Trophoblast cell (in vitro differentiated cells and primary cell): ENCODE data around the gene CASS4.

Source experiments
- DNase-seq, 2 donors: peaks; one replicate each; pipeline ENCODE4 v3.0.0-alpha.2; 2016
- H2AFZ ChIP-seq: 2 replicates; pipeline ENCODE4 v1.6.1; 2013; ENCODE audit warnings: low read length, moderate library complexity, mild to moderate bottlenecking; ENCODE audit not compliant: insufficient read depth, poor library complexity
- H2AK5ac ChIP-seq: 2 replicates; pipeline ENCODE4 v1.6.1; 2013; ENCODE audit warnings: mild to moderate bottlenecking, low read length
- H2BK120ac ChIP-seq: 2 replicates; pipeline ENCODE4 v1.6.1; 2013; ENCODE audit warnings: low read length, mild to moderate bottlenecking, moderate library complexity; ENCODE audit not compliant: insufficient read depth, poor library complexity
- H2BK12ac ChIP-seq: 2 replicates; pipeline ENCODE4 v1.6.1; 2013; ENCODE audit warnings: mild to moderate bottlenecking, low read length, moderate library complexity
- H2BK5ac ChIP-seq: 2 replicates; pipeline ENCODE4 v1.6.1; 2013; ENCODE audit warnings: low read length, low read depth, moderate library complexity, mild to moderate bottlenecking; ENCODE audit not compliant: poor library complexity
- H3K14ac ChIP-seq: 2 replicates; pipeline ENCODE4 v1.6.1; 2013; ENCODE audit warnings: mild to moderate bottlenecking, low read length
- H3K18ac ChIP-seq: 2 replicates; pipeline ENCODE4 v1.6.1; 2013; ENCODE audit warnings: mild to moderate bottlenecking, low read length
- H3K23ac ChIP-seq: 2 replicates; pipeline ENCODE4 v1.6.1; 2013; ENCODE audit warnings: low read length
- H3K27ac ChIP-seq: 2 replicates; pipeline ENCODE4 v1.5.1; 2013; ENCODE audit warnings: low read depth, mild to moderate bottlenecking, inconsistent platforms, low read length, moderate library complexity
- H3K27me3 ChIP-seq: 2 replicates; pipeline ENCODE4 v1.6.1; 2013; ENCODE audit warnings: inconsistent platforms, mild to moderate bottlenecking, low read length, moderate library complexity; ENCODE audit not compliant: insufficient read depth
- H3K36me3 ChIP-seq, 2 experiments: 1 replicate in 1 of 2; 2 replicates in 1 of 2; pipeline ENCODE4 v1.6.1; 2013; ENCODE audit warnings: low read length in 2 of 2, mild to moderate bottlenecking in 2 of 2, moderate library complexity in 1 of 2; ENCODE audit not compliant: insufficient read depth in 2 of 2, control insufficient read depth in 1 of 2
- H3K4ac ChIP-seq: 2 replicates; pipeline ENCODE4 v1.6.1; 2013; ENCODE audit warnings: low read depth, mild to moderate bottlenecking, low read length, moderate library complexity
- H3K4me1 ChIP-seq, 2 experiments: 1 replicate in 1 of 2; 2 replicates in 1 of 2; pipeline ENCODE4 v1.6.1; 2013; ENCODE audit warnings: low read length in 2 of 2, mild to moderate bottlenecking in 2 of 2, moderate library complexity in 1 of 2; ENCODE audit not compliant: insufficient read depth in 2 of 2, control insufficient read depth in 1 of 2
- H3K4me2 ChIP-seq: 2 replicates; pipeline ENCODE4 v1.6.1; 2013; ENCODE audit warnings: inconsistent platforms, mild to moderate bottlenecking, low read length, moderate library complexity
- H3K4me3 ChIP-seq: 2 replicates; pipeline ENCODE4 v1.5.1; 2013; ENCODE audit warnings: mild to moderate bottlenecking, low read depth, low read length, inconsistent platforms
- H3K79me1 ChIP-seq: one replicate; pipeline ENCODE4 v1.6.1; 2013; ENCODE audit warnings: low read length
- H3K79me2 ChIP-seq: 2 replicates; pipeline ENCODE4 v1.6.1; 2013; ENCODE audit warnings: low read length, mild to moderate bottlenecking; ENCODE audit not compliant: control insufficient read depth, insufficient read depth, poor library complexity
- H3K9ac ChIP-seq: 2 replicates; pipeline ENCODE4 v1.6.1; 2013; ENCODE audit warnings: mild to moderate bottlenecking, low read length
- H3K9me3 ChIP-seq: 2 replicates; pipeline ENCODE4 v1.6.1; 2013; ENCODE audit warnings: low read depth, mild to moderate bottlenecking, control low read depth, inconsistent platforms, low read length; ENCODE audit not compliant: insufficient read depth
- H4K12ac ChIP-seq: 2 replicates; pipeline ENCODE4 v1.6.1; 2013; ENCODE audit warnings: low read depth, mild to moderate bottlenecking, low read length, moderate library complexity
- H4K8ac ChIP-seq: 2 replicates; pipeline ENCODE4 v1.6.1; 2013; ENCODE audit warnings: low read depth, mild to moderate bottlenecking, low read length, moderate library complexity
- H4K91ac ChIP-seq: one replicate; pipeline ENCODE4 v1.6.1; 2013; ENCODE audit warnings: low read depth, mild to moderate bottlenecking, low read length, moderate library complexity
- whole genome bisulfite sequencing: extraction: QIAGEN DNeasy Blood & Tissue Kit; methylation state at CpG from one replicate; pipeline ENCODE4 v1.1.7; 2013; ENCODE audit warnings: missing lambda C conversion rate; ENCODE audit not compliant: insufficient read length, insufficient coverage; ENCODE audit errors: extremely low coverage; 5-methylcytosine and 5-hydroxymethylcytosine counted together

CASS4 gene

GRCh38 chr20:56422076-56422823, 10.2 kb downstream of the CASS4 start:
- H3K79me1 ChIP-seq: no peaks in the 10 kb centered on the region
- H2BK120ac ChIP-seq: no peak overlapping the region
- H2AFZ ChIP-seq: no peak overlapping the region
- H3K4me1 ChIP-seq: peaks cover 3 to 8% of the 10 kb centered on the region in 2 experiments
- H3K18ac ChIP-seq: no peak overlapping the region
- H3K79me2 ChIP-seq: no peaks in the 10 kb centered on the region
- WGBS: no CpG with 5 or more reads among the region's 9 CpGs
- H4K8ac ChIP-seq: no peak overlapping the region
- peak; percentile 18 to 65 for DNase-seq
- no peaks in the 10 kb centered on the region for H3K9me3 ChIP-seq
- no peak overlapping the region for H3K9ac ChIP-seq
- H3K36me3 ChIP-seq: no peaks in the 10 kb centered on the region
- H4K12ac ChIP-seq: no peak overlapping the region
- H2BK5ac ChIP-seq: no peak overlapping the region
- H2BK12ac ChIP-seq: peak overlapping the region; percentile 73
- no peaks in the 10 kb centered on the region for H3K27me3 ChIP-seq
- no peak overlapping the region for H3K4me3 ChIP-seq
- no peak overlapping the region for H3K4ac ChIP-seq
- no peak overlapping the region for H4K91ac ChIP-seq
- H2AK5ac ChIP-seq: no peak overlapping the region
- no peak overlapping the region for H3K27ac ChIP-seq
- no peak overlapping the region for H3K4me2 ChIP-seq
- no peak overlapping the region for H3K14ac ChIP-seq
- H3K23ac ChIP-seq: no peak overlapping the region

- no peak overlapping the region for H4K91ac ChIP-seq
- no peak overlapping the region for H4K12ac ChIP-seq
- no peak overlapping the region for H3K27ac ChIP-seq
- H3K18ac ChIP-seq: no peak overlapping the region
- no peak overlapping the region for H3K4me2 ChIP-seq
- WGBS: no CpG with 5 or more reads among the region's 4 CpGs
- no peaks in the 10 kb centered on the region for H3K79me2 ChIP-seq
- no peak overlapping the region for H2BK120ac ChIP-seq
- H2BK5ac ChIP-seq: no peak overlapping the region
- H4K8ac ChIP-seq: no peak overlapping the region
- H3K4me3 ChIP-seq: no peak overlapping the region
- no peak for DNase-seq
- H3K79me1 ChIP-seq: no peaks in the 10 kb centered on the region
- no peaks in the 10 kb centered on the region for H3K9me3 ChIP-seq
- H2BK12ac ChIP-seq: no peak overlapping the region
- H2AFZ ChIP-seq: no peak overlapping the region
- no peak overlapping the region for H2AK5ac ChIP-seq
- no peak overlapping the region for H3K23ac ChIP-seq
- H3K4me1 ChIP-seq: peaks cover 3 to 8% of the 10 kb centered on the region in 2 experiments
- no peaks in the 10 kb centered on the region for H3K27me3 ChIP-seq
- no peak overlapping the region for H3K4ac ChIP-seq
- H3K14ac ChIP-seq: no peak overlapping the region
- H3K9ac ChIP-seq: no peak overlapping the region
- no peaks in the 10 kb centered on the region for H3K36me3 ChIP-seq
Measured at GRCh38 chr20:56422824-56423189, 10.7 kb downstream of the CASS4 start.

GRCh38 chr20:56423211-56423610, 11.2 kb downstream of the CASS4 start:
- no peak overlapping the region for H3K4me2 ChIP-seq
- H3K14ac ChIP-seq: no peak overlapping the region
- H3K9me3 ChIP-seq: no peaks in the 10 kb centered on the region
- no CpG with 5 or more reads among the region's 1 CpG for WGBS
- no peak overlapping the region for H3K18ac ChIP-seq
- H3K79me1 ChIP-seq: no peaks in the 10 kb centered on the region
- H4K12ac ChIP-seq: no peak overlapping the region
- no peaks in the 10 kb centered on the region for H3K79me2 ChIP-seq
- H3K4me1 ChIP-seq: peaks cover 3 to 8% of the 10 kb centered on the region in 2 experiments
- H3K9ac ChIP-seq: no peak overlapping the region
- no peak overlapping the region for H2BK5ac ChIP-seq
- no peaks in the 10 kb centered on the region for H3K27me3 ChIP-seq
- H4K91ac ChIP-seq: no peak overlapping the region
- H3K4ac ChIP-seq: no peak overlapping the region
- no peak overlapping the region for H3K4me3 ChIP-seq
- H2AK5ac ChIP-seq: no peak overlapping the region
- H3K23ac ChIP-seq: no peak overlapping the region
- H4K8ac ChIP-seq: no peak overlapping the region
- no peaks in the 10 kb centered on the region for H3K36me3 ChIP-seq
- no peak overlapping the region for H2BK120ac ChIP-seq
- H2BK12ac ChIP-seq: no peak overlapping the region
- H2AFZ ChIP-seq: no peak overlapping the region
- DNase-seq: no peak
- H3K27ac ChIP-seq: no peak overlapping the region

GRCh38 chr20:56423886-56424285, 11.8 kb downstream of the CASS4 start:
- no peak overlapping the region for H3K23ac ChIP-seq
- H2BK5ac ChIP-seq: no peak overlapping the region
- no peak overlapping the region for H3K4ac ChIP-seq
- H2BK12ac ChIP-seq: no peak overlapping the region
- H4K91ac ChIP-seq: no peak overlapping the region
- no peak overlapping the region for H3K14ac ChIP-seq
- no peak overlapping the region for H2BK120ac ChIP-seq
- no peak overlapping the region for H2AFZ ChIP-seq
- no peak overlapping the region for H3K27ac ChIP-seq
- H4K12ac ChIP-seq: no peak overlapping the region
- no peak overlapping the region for H3K9ac ChIP-seq
- DNase-seq: no peak
- no peak overlapping the region for H2AK5ac ChIP-seq
- no peaks in the 10 kb centered on the region for H3K27me3 ChIP-seq
- no peak overlapping the region for H3K18ac ChIP-seq
- no peaks in the 10 kb centered on the region for H3K36me3 ChIP-seq
- H3K4me2 ChIP-seq: no peak overlapping the region
- no peaks in the 10 kb centered on the region for H3K9me3 ChIP-seq
- H3K79me2 ChIP-seq: no peaks in the 10 kb centered on the region
- no peaks in the 10 kb centered on the region for H3K79me1 ChIP-seq
- no peak overlapping the region for H4K8ac ChIP-seq
- no peak overlapping the region for H3K4me3 ChIP-seq
- H3K4me1 ChIP-seq: peaks cover 3 to 8% of the 10 kb centered on the region in 2 experiments
- no CpG with 5 or more reads among the region's 1 CpG for WGBS
